ENCODE results near the gene PCCA. TPM values are rescaled to one million over a fixed set of nuclear protein-coding genes. Genes with fewer than 3 reads are reported as not detected.
"Not testable (repeated sequence)": the region's sequence is repeated elsewhere in the genome, so short reads cannot be mapped to it uniquely, and the experiment has no call there.

The PCCA gene
- total RNA-seq, 3 donors from 2014 or later = 46.6 to 69.8 (median 64.7) TPM

DNA sequence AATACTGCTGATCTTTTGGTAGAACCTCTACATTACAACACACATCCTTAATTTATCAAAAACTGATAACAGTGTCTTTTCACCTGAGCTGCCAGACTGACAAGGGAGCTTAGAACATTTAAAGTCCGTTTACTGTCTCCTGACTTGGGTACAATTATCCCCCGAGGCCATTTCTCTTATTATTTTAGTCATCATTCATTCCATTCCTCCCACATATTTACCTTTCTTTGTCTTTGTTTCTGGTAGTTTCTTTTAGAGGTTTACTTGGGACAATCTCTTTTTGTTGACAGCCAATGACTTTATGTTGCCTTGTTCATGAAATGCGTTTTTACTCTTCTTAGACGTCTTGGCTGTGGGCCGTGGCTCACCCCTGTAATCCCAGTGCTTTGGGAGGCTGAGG, 186.9 kb downstream of the PCCA start:
- H3K4me3 ChIP-seq = no peak overlapping the region
- H3K36me3 ChIP-seq = no peaks in the 10 kb centered on the region
- TF ChIP-seq POLR2A (IDR thresholded peaks at IDR 0.05) (no peak), POLR2AphosphoS5 (IDR thresholded peaks at IDR 0.05) (no peak)
- TF ChIP-seq, protein P1, sequence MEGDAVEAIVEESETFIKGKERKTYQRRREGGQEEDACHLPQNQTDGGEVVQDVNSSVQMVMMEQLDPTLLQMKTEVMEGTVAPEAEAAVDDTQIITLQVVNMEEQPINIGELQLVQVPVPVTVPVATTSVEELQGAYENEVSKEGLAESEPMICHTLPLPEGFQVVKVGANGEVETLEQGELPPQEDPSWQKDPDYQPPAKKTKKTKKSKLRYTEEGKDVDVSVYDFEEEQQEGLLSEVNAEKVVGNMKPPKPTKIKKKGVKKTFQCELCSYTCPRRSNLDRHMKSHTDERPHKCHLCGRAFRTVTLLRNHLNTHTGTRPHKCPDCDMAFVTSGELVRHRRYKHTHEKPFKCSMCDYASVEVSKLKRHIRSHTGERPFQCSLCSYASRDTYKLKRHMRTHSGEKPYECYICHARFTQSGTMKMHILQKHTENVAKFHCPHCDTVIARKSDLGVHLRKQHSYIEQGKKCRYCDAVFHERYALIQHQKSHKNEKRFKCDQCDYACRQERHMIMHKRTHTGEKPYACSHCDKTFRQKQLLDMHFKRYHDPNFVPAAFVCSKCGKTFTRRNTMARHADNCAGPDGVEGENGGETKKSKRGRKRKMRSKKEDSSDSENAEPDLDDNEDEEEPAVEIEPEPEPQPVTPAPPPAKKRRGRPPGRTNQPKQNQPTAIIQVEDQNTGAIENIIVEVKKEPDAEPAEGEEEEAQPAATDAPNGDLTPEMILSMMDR (IDR thresholded peaks at IDR 0.05) = no peak
- H3K4me1 ChIP-seq = no peaks in the 10 kb centered on the region
- no peak overlapping the region for H3K27ac ChIP-seq
- DNase-seq (ENCODE audit: low spot score in 2 of 2) = no peak
- H3K9me3 ChIP-seq = no peaks in the 10 kb centered on the region
- intact Hi-C loops (cut with DNase I; ENCODE audit: low total_unique reads) = no loop called here
- H3K27me3 ChIP-seq = no peaks in the 10 kb centered on the region

GRCh38 chr13:100280681-100281080, 191.8 kb downstream of the PCCA start:
- intact Hi-C loops (cut with DNase I; ENCODE audit: low total_unique reads) = no loop called here

DNA sequence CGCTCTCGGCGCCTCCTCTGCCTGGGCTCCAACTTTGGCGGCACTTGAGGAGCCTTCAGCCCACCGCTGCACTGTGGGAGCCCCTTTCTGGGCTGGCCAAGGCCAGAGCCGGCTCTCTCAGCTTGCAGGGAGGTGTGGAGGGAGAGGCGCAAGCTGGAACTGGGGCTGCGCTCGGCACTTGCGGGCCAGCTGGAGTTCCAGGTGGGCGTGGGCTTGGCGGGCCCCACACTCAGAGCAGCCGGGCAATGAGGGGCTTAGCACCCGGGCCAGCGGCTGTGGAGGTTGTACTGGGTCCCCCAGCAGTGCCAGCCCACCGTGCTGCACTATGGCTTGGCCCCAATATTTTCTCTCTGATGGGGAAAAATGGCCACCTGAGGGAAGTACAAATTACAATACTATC, 193.4 kb downstream of the PCCA start:
- H3K4me1 ChIP-seq; H3K27me3 ChIP-seq; H3K36me3 ChIP-seq; H3K4me3 ChIP-seq; H3K9me3 ChIP-seq; DNase-seq (ENCODE audit: low spot score in 2 of 2); intact Hi-C loops (cut with DNase I; ENCODE audit: low total_unique reads); H3K27ac ChIP-seq: not testable (repeated sequence)

More at GRCh38 chr13:100280681-100281080, 191.8 kb downstream of the PCCA start:
- Histone ChIP-seq H3K4me1 (no peaks in the 10 kb centered on the region), H3K36me3 (no peaks in the 10 kb centered on the region), H3K4me3 (no peak overlapping the region), H3K27ac (no peak overlapping the region), H3K27me3 (no peaks in the 10 kb centered on the region), H3K9me3 (no peaks in the 10 kb centered on the region)
- TF ChIP-seq POLR2A (IDR thresholded peaks at IDR 0.05) (no peak), POLR2AphosphoS5 (IDR thresholded peaks at IDR 0.05) (no peak)
- TF ChIP-seq, protein P1 (IDR thresholded peaks at IDR 0.05) = no peak
- no peak for DNase-seq (ENCODE audit: low spot score in 2 of 2)

DNA sequence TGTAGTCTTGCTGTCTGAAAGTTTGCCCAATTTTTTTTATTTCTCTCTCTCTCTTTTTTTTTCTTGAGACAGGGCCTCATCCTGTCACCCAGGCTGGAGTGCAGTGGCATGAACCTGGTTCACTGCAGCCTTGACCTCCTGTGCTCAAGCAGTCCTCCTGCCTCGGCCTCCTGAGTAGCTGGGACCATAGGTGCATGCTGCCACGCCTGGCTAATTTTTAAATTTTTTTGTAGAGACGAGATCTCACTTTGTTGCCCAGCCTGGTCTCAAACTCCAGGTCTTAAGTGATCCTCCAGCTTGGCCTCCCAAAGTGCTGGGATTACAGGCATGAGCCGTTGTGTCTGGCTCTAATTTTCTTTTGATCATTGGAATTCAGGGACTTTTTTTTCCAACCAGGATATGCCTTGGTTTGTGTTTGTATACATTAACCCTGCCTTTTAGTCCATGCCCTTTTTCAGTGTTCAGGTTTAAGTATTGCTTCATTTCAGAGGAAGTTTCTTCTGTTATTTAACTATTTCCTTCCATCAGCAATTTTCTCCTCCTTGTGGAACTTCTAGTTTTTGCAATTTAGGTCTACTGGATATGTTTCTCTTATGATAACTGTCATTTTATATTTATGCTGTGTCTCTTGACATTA, 201.4 kb downstream of the PCCA start:
- intact Hi-C loops (cut with DNase I; ENCODE audit: low total_unique reads) = no loop called here
- H3K9me3 ChIP-seq = no peaks in the 10 kb centered on the region
- no peaks in the 10 kb centered on the region for H3K27me3 ChIP-seq
- H3K4me3 ChIP-seq = no peak overlapping the region
- no peaks in the 10 kb centered on the region for H3K36me3 ChIP-seq
- no peaks in the 10 kb centered on the region for H3K4me1 ChIP-seq
- TF ChIP-seq, protein P1 (IDR thresholded peaks at IDR 0.05) = no peak
- H3K27ac ChIP-seq = no peak overlapping the region
- no peak for DNase-seq (ENCODE audit: low spot score in 2 of 2)

- DNase-seq (ENCODE audit: low spot score in 2 of 2) = no peak
- Histone ChIP-seq H3K9me3 (no peaks in the 10 kb centered on the region), H3K27ac (no peak overlapping the region), H3K36me3 (no peaks in the 10 kb centered on the region), H3K4me1 (no peaks in the 10 kb centered on the region), H3K4me3 (no peak overlapping the region), H3K27me3 (no peaks in the 10 kb centered on the region)
- TF ChIP-seq POLR2AphosphoS5 (IDR thresholded peaks at IDR 0.05) (no peak), POLR2A (IDR thresholded peaks at IDR 0.05) (no peak)
- TF ChIP-seq, protein P1 (IDR thresholded peaks at IDR 0.05) = no peak
- intact Hi-C loops (cut with DNase I; ENCODE audit: low total_unique reads) = no loop called here
Observed at GRCh38 chr13:100291624-100292023, 202.7 kb downstream of the PCCA start.

GRCh38 chr13:100297413-100297812, 208.5 kb downstream of the PCCA start:
- Histone ChIP-seq H3K27ac (no peak overlapping the region), H3K27me3 (no peaks in the 10 kb centered on the region), H3K36me3 (no peaks in the 10 kb centered on the region), H3K9me3 (no peaks in the 10 kb centered on the region), H3K4me1 (no peaks in the 10 kb centered on the region), H3K4me3 (no peak overlapping the region)
- intact Hi-C loops (cut with DNase I; ENCODE audit: low total_unique reads) = no loop called here
- DNase-seq (ENCODE audit: low spot score in 2 of 2) = no peak
- TF ChIP-seq, protein P1 (IDR thresholded peaks at IDR 0.05) = no peak
- no peak for TF ChIP-seq POLR2A (IDR thresholded peaks at IDR 0.05)
- TF ChIP-seq POLR2AphosphoS5 (IDR thresholded peaks at IDR 0.05) = no peak

Measured in breast epithelium (tissue), 4 donors.